Measurements from ENCODE around the gene PRKD3.

- TF ChIP-seq CTCF (IDR thresholded peaks at IDR 0.05) (no peak), ZFX (IDR thresholded peaks at IDR 0.05; ENCODE audit: borderline replicate concordance) (no peak)
Measured at GRCh38 chr2:37321029-37321682, 3.5 kb downstream of the PRKD3 start.
